Daoy (cell line): Measurements from ENCODE around the gene HNRNPH3. TPM values are rescaled to one million over a fixed set of nuclear protein-coding genes. Genes with fewer than 3 reads are reported as not detected.

Experiments
- DNase-seq: peaks from one replicate; pipeline ENCODE4 v3.0.0-alpha.2; 2015; ENCODE audit warnings: low read depth
- total RNA-seq: library from RNA; depleted of rRNA; stranded (reverse); fragments of >200 nt; shearing (Covaris generic); gene quantifications from 2 replicates; pipeline ENCODE4 v1.2.3, GENCODE V29; 2014

Gene HNRNPH3
- total RNA-seq, 1 experiment from 2014 or later = 27.3 TPM

GRCh38 chr10:68332259-68333057 lies 594 bp downstream of the HNRNPH3 start, which contains the start of gene PBLD:
TSS of gene PBLD (minus strand) at chr10:68332928. CDS start at chr10:68306844, 26,084 bp downstream.
- peak; percentile 78 for DNase-seq

- no peak for DNase-seq
Measured at GRCh38 chr10:68333058-68333395, 1.2 kb downstream of the HNRNPH3 start.

GRCh38 chr10:68333440-68334431 lies 1.9 kb downstream of the HNRNPH3 start:
- DNase-seq = no peak

- DNase-seq = no peak
Measured at GRCh38 chr10:68334672-68335467, 3.0 kb downstream of the HNRNPH3 start.

GRCh38 chr10:68336754-68337351 lies 5.0 kb downstream of the HNRNPH3 start:
- DNase-seq = no peak

GRCh38 chr10:68340358-68341080 lies 8.7 kb downstream of the HNRNPH3 start:
- no peak for DNase-seq

- DNase-seq = no peak
Measured at GRCh38 chr10:68342909-68343516, 11.1 kb downstream of the HNRNPH3 start.

- no peak for DNase-seq
Measured at GRCh38 chr10:68345621-68346020, 13.8 kb downstream of the HNRNPH3 start.

- DNase-seq = no peak
Measured at GRCh38 chr10:68346774-68347173, 14.9 kb downstream of the HNRNPH3 start.

GRCh38 chr10:68348265-68348741 lies 16.4 kb downstream of the HNRNPH3 start:
- peak; percentile 38 for DNase-seq

- no peak for DNase-seq
Measured at GRCh38 chr10:68353537-68353936, 21.7 kb downstream of the HNRNPH3 start.

GRCh38 chr10:68359189-68359588 lies 27.3 kb downstream of the HNRNPH3 start:
- DNase-seq = no peak

- DNase-seq = no peak
Measured at GRCh38 chr10:68362590-68362989, 30.7 kb downstream of the HNRNPH3 start.

GRCh38 chr10:68364101-68364886 lies 32.4 kb downstream of the HNRNPH3 start:
- DNase-seq = no peak

- no peak for DNase-seq
Measured at GRCh38 chr10:68365611-68366010, 33.7 kb downstream of the HNRNPH3 start.

GRCh38 chr10:68366600-68366999 lies 34.7 kb downstream of the HNRNPH3 start:
- no peak for DNase-seq

- DNase-seq = no peak
Measured at GRCh38 chr10:68367121-68367520, 35.3 kb downstream of the HNRNPH3 start.

GRCh38 chr10:68371604-68372003 lies 39.7 kb downstream of the HNRNPH3 start:
- DNase-seq = no peak

GRCh38 chr10:68385740-68386139 lies 53.9 kb downstream of the HNRNPH3 start:
- no peak for DNase-seq
